Ascending aorta (tissue), 2 donors: Measurements from ENCODE around the gene CAND2. TPM values are rescaled to one million over a fixed set of nuclear protein-coding genes. Genes with fewer than 3 reads are reported as not detected.

Experiments
- DNase-seq, 2 donors: peaks; one replicate each; pipeline ENCODE4 v3.0.0-alpha.2; 2019; ENCODE audit warnings: low spot score in 2 of 2
- H3K27ac ChIP-seq, 2 donors: fragments of 200-600 bp; sonication (generic); one replicate each; pipeline ENCODE4 v1.5.1; 2016 to 2017; ENCODE audit warnings: mild to moderate bottlenecking in 1 of 2
- H3K27me3 ChIP-seq: fragments of 200-600 bp; sonication (generic); one replicate; pipeline ENCODE4 v1.5.1; 2017
- H3K36me3 ChIP-seq, 2 donors: fragments of 200-600 bp; sonication (generic); one replicate each; pipeline ENCODE4 v1.5.1; 2016
- H3K4me1 ChIP-seq, 2 donors: fragments of 200-600 bp; sonication (generic); one replicate each; pipeline ENCODE4 v1.5.1; 2016 to 2017; ENCODE audit warnings: mild to moderate bottlenecking in 1 of 2
- H3K4me3 ChIP-seq, 2 donors: fragments of 200-600 bp; sonication (generic); one replicate each; pipeline ENCODE4 v1.5.1; 2016 to 2017; ENCODE audit warnings: mild to moderate bottlenecking in 1 of 2
- H3K9me3 ChIP-seq, 2 donors: fragments of 200-600 bp; sonication (generic); one replicate each; pipeline ENCODE4 v1.5.1; 2016
- intact Hi-C: fragments of 100-400 bp; cut with DNase I; formaldehyde crosslinking; loops from one replicate; pipeline ENCODE4 v1.15.1; 2023
- total RNA-seq: library from RNA; depleted of rRNA; stranded (reverse); fragments of >200 nt; gene quantifications from one replicate; pipeline ENCODE4 v1.1.0, GENCODE V29; 2016
- TF ChIP-seq, protein P1 (sequence below), 3 experiments: fragments of 200-600 bp in 2 of 3; fragments of 450-650 bp in 1 of 3; sonication (generic) in 2 of 3; IDR thresholded peaks; one replicate each; pipeline ENCODE4 v1.5.1; 2016 to 2019; ENCODE audit warnings: antibody characterized with exemption in 3 of 3, mild to moderate bottlenecking in 1 of 3, moderate library complexity in 1 of 3

Gene CAND2
- total RNA-seq, 1 donor from 2014 or later: 14.4 TPM

DNA sequence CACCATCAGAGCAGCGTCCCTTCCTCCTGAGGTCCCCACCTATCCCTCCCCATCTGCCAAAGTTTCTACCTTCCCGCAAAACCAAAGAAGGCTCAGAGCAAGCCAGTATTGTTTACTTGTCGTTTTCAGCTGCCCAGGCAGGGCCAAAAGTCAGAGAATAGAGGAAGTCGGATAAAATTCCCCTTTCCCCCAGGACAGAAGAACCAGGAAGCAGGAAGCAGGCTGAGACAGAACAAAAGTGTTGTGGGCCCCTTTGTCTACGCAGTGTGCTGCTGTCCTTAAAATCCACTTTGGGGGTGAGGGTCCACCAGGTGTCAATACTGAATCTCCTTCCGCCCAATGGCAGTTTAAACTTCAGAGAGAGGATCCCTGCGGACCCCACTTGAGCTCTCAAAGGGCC, 63.4 kb downstream of the CAND2 start:
- DNase-seq: no peak
- TF ChIP-seq, protein P1, sequence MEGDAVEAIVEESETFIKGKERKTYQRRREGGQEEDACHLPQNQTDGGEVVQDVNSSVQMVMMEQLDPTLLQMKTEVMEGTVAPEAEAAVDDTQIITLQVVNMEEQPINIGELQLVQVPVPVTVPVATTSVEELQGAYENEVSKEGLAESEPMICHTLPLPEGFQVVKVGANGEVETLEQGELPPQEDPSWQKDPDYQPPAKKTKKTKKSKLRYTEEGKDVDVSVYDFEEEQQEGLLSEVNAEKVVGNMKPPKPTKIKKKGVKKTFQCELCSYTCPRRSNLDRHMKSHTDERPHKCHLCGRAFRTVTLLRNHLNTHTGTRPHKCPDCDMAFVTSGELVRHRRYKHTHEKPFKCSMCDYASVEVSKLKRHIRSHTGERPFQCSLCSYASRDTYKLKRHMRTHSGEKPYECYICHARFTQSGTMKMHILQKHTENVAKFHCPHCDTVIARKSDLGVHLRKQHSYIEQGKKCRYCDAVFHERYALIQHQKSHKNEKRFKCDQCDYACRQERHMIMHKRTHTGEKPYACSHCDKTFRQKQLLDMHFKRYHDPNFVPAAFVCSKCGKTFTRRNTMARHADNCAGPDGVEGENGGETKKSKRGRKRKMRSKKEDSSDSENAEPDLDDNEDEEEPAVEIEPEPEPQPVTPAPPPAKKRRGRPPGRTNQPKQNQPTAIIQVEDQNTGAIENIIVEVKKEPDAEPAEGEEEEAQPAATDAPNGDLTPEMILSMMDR (IDR thresholded peaks at IDR 0.05): no peak
- H3K9me3 ChIP-seq: no peaks in the 10 kb centered on the region
- no peak overlapping the region for H3K4me3 ChIP-seq
- no peaks in the 10 kb centered on the region for H3K36me3 ChIP-seq
- H3K4me1 ChIP-seq: no peaks in the 10 kb centered on the region
- intact Hi-C loops: loop anchor here (10.0 kb wide), 1 partner anchor 595 kb away; no protein-coding TSS in a partner anchor
- H3K27me3 ChIP-seq: no peaks in the 10 kb centered on the region
- H3K27ac ChIP-seq: no peak overlapping the region

DNA sequence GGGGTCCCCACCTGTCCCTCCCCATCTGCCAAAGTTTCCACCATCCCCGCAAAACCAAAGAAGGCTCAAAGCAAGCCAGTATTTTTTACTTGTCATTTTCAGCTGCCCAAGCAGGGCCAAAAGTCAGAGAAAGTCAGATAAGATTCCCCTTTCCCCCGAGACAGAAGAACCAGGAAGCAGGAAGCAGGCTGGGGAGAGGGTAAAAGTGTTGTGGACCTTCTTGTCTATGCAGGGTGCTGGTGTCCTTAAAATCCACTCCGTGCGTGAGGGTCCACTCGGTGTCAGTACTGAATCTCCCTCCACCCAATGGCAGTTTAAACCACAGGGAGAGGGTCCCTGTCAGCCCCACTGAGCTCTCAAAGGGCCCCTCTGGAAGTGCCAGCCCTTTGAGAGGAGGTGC, 65.1 kb downstream of the CAND2 start:
- Histone ChIP-seq H3K27ac (no peak overlapping the region), H3K27me3 (no peaks in the 10 kb centered on the region), H3K9me3 (no peaks in the 10 kb centered on the region), H3K36me3 (no peaks in the 10 kb centered on the region), H3K4me1 (no peaks in the 10 kb centered on the region), H3K4me3 (no peak overlapping the region)
- TF ChIP-seq, protein P1 (IDR thresholded peaks at IDR 0.05): no peak
- intact Hi-C loops: loop anchor here (10.0 kb wide), 1 partner anchor 593 kb away; no protein-coding TSS in a partner anchor
- DNase-seq: no peak

DNA sequence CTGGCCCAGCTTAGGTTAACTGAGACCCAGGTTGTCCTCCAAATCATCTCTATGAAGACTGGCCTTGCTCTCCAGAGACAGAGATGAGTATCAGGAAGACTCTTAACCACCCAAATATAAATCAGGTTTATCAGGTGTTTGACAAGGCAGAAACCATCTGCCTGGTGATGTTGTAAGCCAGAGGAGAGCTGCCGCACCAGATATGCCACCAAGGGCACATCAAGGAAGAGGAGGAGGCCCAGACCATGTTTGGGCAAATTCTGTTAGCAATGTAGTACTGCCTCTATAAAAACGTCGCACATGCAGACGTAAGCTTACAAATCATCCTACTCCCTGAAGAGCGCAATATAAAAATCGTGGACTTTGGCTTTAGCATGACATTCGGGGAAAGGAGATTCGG, 65.9 kb downstream of the CAND2 start:
- H3K4me1 ChIP-seq: no peaks in the 10 kb centered on the region
- H3K9me3 ChIP-seq: no peaks in the 10 kb centered on the region
- no peak overlapping the region for H3K27ac ChIP-seq
- no peaks in the 10 kb centered on the region for H3K36me3 ChIP-seq
- intact Hi-C loops: loop anchor here (10.0 kb wide), 1 partner anchor 592 kb away; no protein-coding TSS in a partner anchor
- DNase-seq: no peak
- TF ChIP-seq, protein P1 (IDR thresholded peaks at IDR 0.05): no peak
- no peak overlapping the region for H3K4me3 ChIP-seq
- H3K27me3 ChIP-seq: no peaks in the 10 kb centered on the region

DNA sequence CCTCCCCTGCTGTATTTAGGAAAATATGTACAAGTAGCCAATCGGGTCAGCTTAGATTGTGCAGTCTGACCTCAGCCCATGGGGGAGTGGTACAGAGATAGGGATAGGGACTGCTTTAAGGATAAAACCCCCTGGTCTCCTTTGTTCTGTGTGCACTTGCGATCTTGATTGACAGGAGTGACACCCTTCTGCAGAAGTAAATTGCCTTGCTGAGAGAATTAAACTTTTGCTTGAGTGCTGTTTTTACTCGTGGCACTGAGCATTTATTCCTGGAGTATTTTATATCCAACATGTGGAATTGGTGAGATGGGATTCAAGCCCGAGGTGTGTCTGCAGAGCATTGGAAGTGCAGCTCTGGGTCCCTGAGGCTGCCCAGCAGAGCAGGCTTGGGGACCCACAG, 68.8 kb downstream of the CAND2 start:
- no peak overlapping the region for H3K27ac ChIP-seq
- no peaks in the 10 kb centered on the region for H3K36me3 ChIP-seq
- H3K27me3 ChIP-seq: no peaks in the 10 kb centered on the region
- intact Hi-C loops: loop anchor here (10.0 kb wide), 1 partner anchor 590 kb away; no protein-coding TSS in a partner anchor
- no peak for DNase-seq
- TF ChIP-seq, protein P1 (IDR thresholded peaks at IDR 0.05): no peak
- H3K4me1 ChIP-seq: peaks cover 3 to 7% of the 10 kb centered on the region in 2 donors
- no peak overlapping the region for H3K4me3 ChIP-seq
- H3K9me3 ChIP-seq: no peaks in the 10 kb centered on the region

DNA sequence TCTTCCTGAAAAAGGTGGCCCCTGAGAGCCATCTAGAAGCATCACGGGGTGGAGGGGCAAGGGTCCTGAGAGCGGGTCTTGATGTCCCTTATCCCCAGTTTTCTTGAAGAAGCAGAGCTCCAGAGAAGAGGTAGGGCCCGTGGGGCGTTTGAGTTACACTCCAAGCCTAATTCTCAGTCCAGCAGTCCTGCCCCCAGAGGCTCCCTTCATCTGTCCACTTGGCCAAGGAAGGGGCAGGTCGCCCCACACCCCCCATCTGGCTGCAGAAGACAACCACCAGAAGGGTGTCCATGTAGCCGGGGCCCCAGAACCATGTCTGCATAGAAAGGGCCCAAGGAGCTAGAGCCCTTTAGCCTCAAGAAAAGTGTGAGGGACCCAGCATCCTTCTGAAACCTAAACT, 70.4 kb downstream of the CAND2 start:
- Histone ChIP-seq H3K27ac (no peak overlapping the region), H3K27me3 (no peaks in the 10 kb centered on the region), H3K4me3 (no peak overlapping the region), H3K9me3 (no peaks in the 10 kb centered on the region), H3K4me1 (peaks cover 3 to 15% of the 10 kb centered on the region in 2 donors), H3K36me3 (no peaks in the 10 kb centered on the region)
- intact Hi-C loops: loop anchor here (10.0 kb wide), 1 partner anchor 588 kb away; no protein-coding TSS in a partner anchor
- TF ChIP-seq, protein P1 (IDR thresholded peaks at IDR 0.05): no peak
- no peak for DNase-seq
